Mucosa of rectum (tissue), 2 donors: ENCODE results near the gene BARX1.

ENCODE experiments used
- H3K27ac ChIP-seq, 2 donors: one replicate each; pipeline ENCODE4 v1.7.0; 2013; ENCODE audit warnings: inconsistent platforms in 2 of 2, low read depth in 2 of 2, low read length in 2 of 2
- H3K27me3 ChIP-seq, 2 donors: one replicate each; pipeline ENCODE4 v1.7.0; 2013; ENCODE audit warnings: low read length in 2 of 2; ENCODE audit not compliant: control insufficient read depth in 2 of 2, insufficient read depth in 2 of 2
- H3K36me3 ChIP-seq, 2 donors: one replicate each; pipeline ENCODE4 v1.7.0; 2013; ENCODE audit warnings: low read length in 2 of 2; ENCODE audit not compliant: control insufficient read depth in 2 of 2, insufficient read depth in 2 of 2
- H3K4me1 ChIP-seq, 2 donors: one replicate each; pipeline ENCODE4 v1.7.0; 2013; ENCODE audit warnings: low read length in 2 of 2, mild to moderate bottlenecking in 1 of 2; ENCODE audit not compliant: control insufficient read depth in 2 of 2, insufficient read depth in 2 of 2
- H3K4me3 ChIP-seq, 2 donors: one replicate each; pipeline ENCODE4 v1.7.0; 2013; ENCODE audit warnings: low read length in 2 of 2
- H3K9ac ChIP-seq, 2 donors: one replicate each; pipeline ENCODE4 v1.7.0; 2013; ENCODE audit warnings: low read length in 2 of 2, low read depth in 1 of 2, mild to moderate bottlenecking in 1 of 2
- H3K9me3 ChIP-seq, 2 donors: one replicate each; pipeline ENCODE4 v1.7.0; 2013; ENCODE audit warnings: low read length in 2 of 2; ENCODE audit not compliant: control insufficient read depth in 2 of 2
- donor health status: healthy.
- donor health status: Normal muscosa, but diverticular disease.

The BARX1 gene

GRCh38 chr9:93908591-93909241, 46.4 kb downstream of the BARX1 start:
- no peaks in the 10 kb centered on the region for H3K36me3 ChIP-seq
- H3K4me3 ChIP-seq, result no peak overlapping the region
- no peak overlapping the region for H3K27ac ChIP-seq
- H3K9ac ChIP-seq, result no peak overlapping the region
- H3K9me3 ChIP-seq, result no peaks in the 10 kb centered on the region
- H3K4me1 ChIP-seq, result no peaks in the 10 kb centered on the region
- peaks cover 0 to 3% of the 10 kb centered on the region in 2 donors for H3K27me3 ChIP-seq

- Histone ChIP-seq H3K27me3 (peaks cover 0 to 3% of the 10 kb centered on the region in 2 donors), H3K4me1 (no peaks in the 10 kb centered on the region), H3K9ac (no peak overlapping the region), H3K27ac (no peak overlapping the region), H3K36me3 (no peaks in the 10 kb centered on the region), H3K9me3 (no peaks in the 10 kb centered on the region), H3K4me3 (no peak overlapping the region)
These were observed 47.5 kb downstream of the BARX1 start for GRCh38 chr9:93907551-93908199.

GRCh38 chr9:93906195-93906880, 48.8 kb downstream of the BARX1 start:
- no peaks in the 10 kb centered on the region for H3K9me3 ChIP-seq
- no peaks in the 10 kb centered on the region for H3K36me3 ChIP-seq
- no peak overlapping the region for H3K27ac ChIP-seq
- peaks cover 0 to 3% of the 10 kb centered on the region in 2 donors for H3K27me3 ChIP-seq
- H3K9ac ChIP-seq, result no peak overlapping the region
- no peak overlapping the region for H3K4me3 ChIP-seq
- H3K4me1 ChIP-seq, result no peaks in the 10 kb centered on the region

- H3K4me1 ChIP-seq, result no peaks in the 10 kb centered on the region
- no peak overlapping the region for H3K27ac ChIP-seq
- H3K36me3 ChIP-seq, result no peaks in the 10 kb centered on the region
- H3K27me3 ChIP-seq, result peaks cover 0 to 3% of the 10 kb centered on the region in 2 donors
- H3K4me3 ChIP-seq, result no peak overlapping the region
- no peaks in the 10 kb centered on the region for H3K9me3 ChIP-seq
- H3K9ac ChIP-seq, result no peak overlapping the region
These were observed 49.6 kb downstream of the BARX1 start for GRCh38 chr9:93905473-93906133.

GRCh38 chr9:93904649-93905472, 50.3 kb downstream of the BARX1 start:
- H3K9ac ChIP-seq, result no peak overlapping the region
- H3K27me3 ChIP-seq, result peaks cover 0 to 3% of the 10 kb centered on the region in 2 donors
- no peak overlapping the region for H3K4me3 ChIP-seq
- H3K27ac ChIP-seq, result no peak overlapping the region
- H3K9me3 ChIP-seq, result no peaks in the 10 kb centered on the region
- H3K36me3 ChIP-seq, result no peaks in the 10 kb centered on the region
- no peaks in the 10 kb centered on the region for H3K4me1 ChIP-seq

GRCh38 chr9:93903886-93904648, 51.1 kb downstream of the BARX1 start:
- Histone ChIP-seq H3K9me3 (no peaks in the 10 kb centered on the region), H3K27me3 (peaks cover 0 to 3% of the 10 kb centered on the region in 2 donors), H3K4me1 (no peaks in the 10 kb centered on the region), H3K4me3 (no peak overlapping the region), H3K9ac (no peak overlapping the region), H3K36me3 (no peaks in the 10 kb centered on the region), H3K27ac (no peak overlapping the region)

GRCh38 chr9:93902780-93903655, 52.1 kb downstream of the BARX1 start:
- Histone ChIP-seq H3K27me3 (no peaks in the 10 kb centered on the region), H3K9ac (no peak overlapping the region), H3K36me3 (no peaks in the 10 kb centered on the region), H3K9me3 (no peaks in the 10 kb centered on the region), H3K4me1 (no peaks in the 10 kb centered on the region), H3K4me3 (no peak overlapping the region), H3K27ac (no peak overlapping the region)

GRCh38 chr9:93902051-93902779, 52.9 kb downstream of the BARX1 start:
- Histone ChIP-seq H3K27me3 (no peaks in the 10 kb centered on the region), H3K4me1 (no peaks in the 10 kb centered on the region), H3K36me3 (no peaks in the 10 kb centered on the region), H3K9me3 (no peaks in the 10 kb centered on the region), H3K9ac (no peak overlapping the region), H3K4me3 (no peak overlapping the region), H3K27ac (no peak overlapping the region)
